OCI-LY3 (cell line): ENCODE measurements around the gene SEC23B.

Experiments
- H2AFZ ChIP-seq: fragments of 200-600, 300-600 bp; shearing (Covaris generic); 2 replicates; pipeline ENCODE4 v1.6.0; 2014; ENCODE audit warnings: antibody characterized with exemption, low read depth, low read length
- H3K27ac ChIP-seq: fragments of 200-600, 300-600 bp; sonication (generic); 2 replicates; pipeline ENCODE4 v1.5.1; 2014; ENCODE audit warnings: mild to moderate bottlenecking, low read length, moderate library complexity, mixed read lengths
- H3K27me3 ChIP-seq: fragments of 200-600, 300-600 bp; sonication (generic); 2 replicates; pipeline ENCODE4 v1.6.1; 2014; ENCODE audit warnings: low read depth, low read length, mixed read lengths
- H3K36me3 ChIP-seq: fragments of 200-600, 300-600 bp; sonication (generic); replicated peaks from 2 replicates; pipeline ENCODE3; 2014; ENCODE audit warnings: low read depth, low read length, mixed read lengths
- H3K4me1 ChIP-seq: fragments of 300-600, 200-600 bp; sonication (generic); 2 replicates; pipeline ENCODE4 v1.6.1; 2014; ENCODE audit warnings: low read length, mixed read lengths
- H3K4me2 ChIP-seq: fragments of 200-600, 300-600 bp; sonication (generic); 2 replicates; pipeline ENCODE4 v1.6.1; 2014; ENCODE audit warnings: low read length, mixed read lengths
- H3K4me3 ChIP-seq: fragments of 300-600, 200-600 bp; sonication (generic); 2 replicates; pipeline ENCODE4 v1.5.1; 2014; ENCODE audit warnings: antibody characterized with exemption, mild to moderate bottlenecking, low read length, moderate library complexity
- H3K79me2 ChIP-seq: fragments of 300-600, 200-600 bp; shearing (Covaris generic); 2 replicates; pipeline ENCODE4 v1.6.1; 2014; ENCODE audit warnings: mild to moderate bottlenecking, low read length, mixed read lengths
- H3K9ac ChIP-seq: fragments of 300-600, 200-600 bp; shearing (Covaris generic); 2 replicates; pipeline ENCODE4 v1.6.0; 2014; ENCODE audit warnings: mild to moderate bottlenecking, low read length, moderate library complexity
- H3K9me3 ChIP-seq: fragments of 200-600, 300-600 bp; shearing (Covaris generic); 2 replicates; pipeline ENCODE4 v1.6.1; 2014; ENCODE audit warnings: low read length, mixed read lengths; ENCODE audit not compliant: insufficient read depth
- H4K20me1 ChIP-seq: fragments of 200-600, 300-600 bp; sonication (generic); 2 replicates; pipeline ENCODE4 v1.6.1; 2016; ENCODE audit warnings: low read length, mixed read lengths; ENCODE audit not compliant: insufficient read depth
- CTCF ChIP-seq: fragments of 200-600, 300-600 bp; sonication (generic); IDR thresholded peaks from 2 replicates; pipeline ENCODE4 v1.5.1; 2014; ENCODE audit warnings: antibody characterized with exemption, low read length, low read depth
- EZH2phosphoT487 ChIP-seq: fragments of 200-600 bp; shearing (Covaris generic); IDR thresholded peaks from 2 replicates; pipeline ENCODE4 v1.6.1; 2018; ENCODE audit warnings: antibody characterized with exemption, mixed run types, low read depth

SEC23B gene

GRCh38 chr20:18466894-18467730 is 40.6 kb upstream of the SEC23B start, which contains the start of the genes DZANK1 and POLR3F:
Gene DZANK1, minus strand, starts transcription at chr20:18467030. Its CDS starts 1,672 bp downstream, at chr20:18465358.
Gene POLR3F, plus strand, starts transcription at chr20:18467390. Its CDS starts 117 bp downstream, at chr20:18467507.
- Histone ChIP-seq H3K9ac (peak within 1 kb of the TSS; percentile 75), H3K4me2 (peak within 1 kb of the TSS; percentile 96), H3K79me2 (peaks cover 33% of the 10 kb centered on the region), H3K27ac (peak within 1 kb of the TSS; percentile 55), H3K27me3 (no peaks in the 10 kb centered on the region), H3K36me3 (peaks cover 3% of the 10 kb centered on the region), H2AFZ (peak within 1 kb of the TSS; percentile 95), H3K9me3 (no peaks in the 10 kb centered on the region), H3K4me3 (peak within 1 kb of the TSS; percentile 96), H3K4me1 (peaks cover 19% of the 10 kb centered on the region), H4K20me1 (no peaks in the 10 kb centered on the region)
- TF ChIP-seq CTCF (no peak), EZH2phosphoT487 (no peak)

- Histone ChIP-seq H3K4me1 (no peaks in the 10 kb centered on the region), H3K27ac (no peak overlapping the region), H3K4me2 (no peak overlapping the region), H3K9me3 (no peaks in the 10 kb centered on the region), H3K4me3 (no peak overlapping the region), H3K27me3 (no peaks in the 10 kb centered on the region), H2AFZ (no peak overlapping the region), H3K79me2 (no peaks in the 10 kb centered on the region), H3K9ac (no peak overlapping the region), H4K20me1 (no peaks in the 10 kb centered on the region), H3K36me3 (peaks cover 32% of the 10 kb centered on the region)
- TF ChIP-seq EZH2phosphoT487 = no peak
- no peak for TF ChIP-seq CTCF
Measured at GRCh38 chr20:18477218-18477617, 30.5 kb upstream of the SEC23B start.

- Histone ChIP-seq H4K20me1 (no peaks in the 10 kb centered on the region), H3K4me3 (no peak overlapping the region), H3K9me3 (no peaks in the 10 kb centered on the region), H3K79me2 (no peaks in the 10 kb centered on the region), H3K9ac (no peak overlapping the region), H2AFZ (no peak overlapping the region), H3K4me1 (no peaks in the 10 kb centered on the region), H3K27ac (no peak overlapping the region), H3K4me2 (no peak overlapping the region), H3K27me3 (no peaks in the 10 kb centered on the region), H3K36me3 (peaks cover 38% of the 10 kb centered on the region)
- no peak for TF ChIP-seq EZH2phosphoT487
- TF ChIP-seq CTCF = no peak
Measured at GRCh38 chr20:18477821-18478220, 29.9 kb upstream of the SEC23B start.

- H3K4me1 ChIP-seq = no peaks in the 10 kb centered on the region
- no peak overlapping the region for H2AFZ ChIP-seq
- no peak overlapping the region for H3K4me3 ChIP-seq
- H3K36me3 ChIP-seq = peaks cover 37% of the 10 kb centered on the region
- no peak overlapping the region for H3K4me2 ChIP-seq
- H3K27me3 ChIP-seq = no peaks in the 10 kb centered on the region
- H3K9ac ChIP-seq = no peak overlapping the region
- TF ChIP-seq CTCF (no peak), EZH2phosphoT487 (no peak)
- no peaks in the 10 kb centered on the region for H3K9me3 ChIP-seq
- H3K27ac ChIP-seq = no peak overlapping the region
- no peaks in the 10 kb centered on the region for H4K20me1 ChIP-seq
- H3K79me2 ChIP-seq = no peaks in the 10 kb centered on the region
Measured at GRCh38 chr20:18481596-18481995, 26.1 kb upstream of the SEC23B start.
